AG09319 (cell line): Measurements from ENCODE around the gene PDGFB.

Experiments
- DNase-seq: peaks from one replicate; pipeline ENCODE4 v3.0.0-alpha.2; 2010; ENCODE audit warnings: low read depth; ENCODE audit errors: extremely low read depth
- TF ChIP-seq, protein P1 (sequence below): IDR thresholded peaks from 2 replicates; pipeline ENCODE4 v1.5.1; 2011; ENCODE audit warnings: low read depth, mild to moderate bottlenecking, inconsistent platforms, low read length, moderate library complexity

PDGFB gene

DNA sequence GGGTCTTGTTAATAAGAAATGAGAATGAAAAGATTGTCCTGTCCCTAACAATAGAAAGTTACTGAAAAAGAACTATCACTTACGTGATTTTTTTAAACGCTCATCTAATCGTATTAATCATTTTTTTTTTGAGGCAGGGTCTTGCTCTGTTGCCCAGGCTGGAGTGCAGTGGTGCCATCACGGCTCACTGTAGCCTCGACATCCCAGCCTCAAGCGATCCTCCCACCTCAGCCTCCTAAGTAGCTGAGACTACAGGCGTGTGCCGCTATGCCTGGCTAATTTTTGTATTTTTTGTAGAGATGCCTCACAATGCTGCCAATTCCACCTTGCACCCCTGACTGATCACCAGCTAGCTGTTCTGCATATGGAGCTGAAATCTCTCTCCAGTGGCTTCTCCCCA, 15.7 kb downstream of the PDGFB start:
- DNase-seq, result no peak
- TF ChIP-seq, protein P1, sequence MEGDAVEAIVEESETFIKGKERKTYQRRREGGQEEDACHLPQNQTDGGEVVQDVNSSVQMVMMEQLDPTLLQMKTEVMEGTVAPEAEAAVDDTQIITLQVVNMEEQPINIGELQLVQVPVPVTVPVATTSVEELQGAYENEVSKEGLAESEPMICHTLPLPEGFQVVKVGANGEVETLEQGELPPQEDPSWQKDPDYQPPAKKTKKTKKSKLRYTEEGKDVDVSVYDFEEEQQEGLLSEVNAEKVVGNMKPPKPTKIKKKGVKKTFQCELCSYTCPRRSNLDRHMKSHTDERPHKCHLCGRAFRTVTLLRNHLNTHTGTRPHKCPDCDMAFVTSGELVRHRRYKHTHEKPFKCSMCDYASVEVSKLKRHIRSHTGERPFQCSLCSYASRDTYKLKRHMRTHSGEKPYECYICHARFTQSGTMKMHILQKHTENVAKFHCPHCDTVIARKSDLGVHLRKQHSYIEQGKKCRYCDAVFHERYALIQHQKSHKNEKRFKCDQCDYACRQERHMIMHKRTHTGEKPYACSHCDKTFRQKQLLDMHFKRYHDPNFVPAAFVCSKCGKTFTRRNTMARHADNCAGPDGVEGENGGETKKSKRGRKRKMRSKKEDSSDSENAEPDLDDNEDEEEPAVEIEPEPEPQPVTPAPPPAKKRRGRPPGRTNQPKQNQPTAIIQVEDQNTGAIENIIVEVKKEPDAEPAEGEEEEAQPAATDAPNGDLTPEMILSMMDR, result no peak

DNA sequence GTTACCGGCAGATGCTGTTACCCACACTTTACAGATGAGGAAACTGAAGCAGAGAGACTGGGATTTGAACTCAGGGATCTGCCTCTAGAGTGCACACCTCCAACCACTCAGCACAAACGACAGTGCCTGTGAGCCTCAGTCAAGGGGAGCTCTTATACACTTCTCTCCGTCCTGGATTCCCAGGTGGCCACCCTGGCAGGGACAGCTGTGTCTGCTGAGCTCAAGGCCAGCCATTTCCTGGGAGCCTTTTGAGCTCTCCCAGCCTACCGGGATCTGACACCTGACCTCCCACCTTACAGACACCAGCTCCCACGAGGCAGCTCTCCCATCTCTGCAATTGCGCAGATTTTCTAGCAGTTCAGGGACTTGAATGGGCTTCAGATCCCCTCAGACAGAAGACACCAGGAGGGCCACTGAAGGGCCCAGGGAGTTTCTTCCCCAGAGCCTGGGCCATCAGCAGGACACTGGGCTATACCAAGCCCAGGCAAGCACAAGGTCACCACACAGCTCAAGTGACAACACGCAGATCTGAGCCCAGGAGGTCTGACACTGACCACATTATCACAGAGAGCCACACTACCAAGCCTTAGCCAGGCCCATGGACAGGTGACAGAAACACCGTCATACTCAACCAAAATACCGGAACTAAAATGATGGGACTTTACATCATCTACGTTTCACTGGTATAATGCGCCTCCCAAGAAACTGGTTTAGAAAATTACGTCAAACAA, 17.1 kb downstream of the PDGFB start:
- no peak for DNase-seq
- TF ChIP-seq, protein P1, result no peak

DNA sequence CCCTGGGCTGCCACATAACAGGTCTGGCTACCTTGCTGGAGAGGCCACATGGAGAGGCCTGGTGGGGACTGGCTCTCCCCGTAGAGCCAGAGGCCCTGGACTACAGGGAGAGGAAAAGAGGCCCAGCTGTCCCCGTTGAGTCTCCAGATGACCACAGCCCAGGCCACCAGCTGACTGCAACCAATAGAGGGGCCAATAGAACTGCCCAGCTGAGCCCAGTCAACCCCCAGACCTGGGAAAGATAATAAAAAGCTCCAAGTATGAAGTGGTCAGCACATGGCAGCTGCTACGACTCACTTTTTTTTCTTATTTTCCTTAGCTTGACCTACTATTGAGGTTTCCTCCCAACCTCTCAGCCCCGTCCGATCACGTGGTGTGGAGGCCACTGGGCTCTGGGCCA, 18.4 kb downstream of the PDGFB start:
- DNase-seq, result no peak
- TF ChIP-seq, protein P1, result no peak

DNA sequence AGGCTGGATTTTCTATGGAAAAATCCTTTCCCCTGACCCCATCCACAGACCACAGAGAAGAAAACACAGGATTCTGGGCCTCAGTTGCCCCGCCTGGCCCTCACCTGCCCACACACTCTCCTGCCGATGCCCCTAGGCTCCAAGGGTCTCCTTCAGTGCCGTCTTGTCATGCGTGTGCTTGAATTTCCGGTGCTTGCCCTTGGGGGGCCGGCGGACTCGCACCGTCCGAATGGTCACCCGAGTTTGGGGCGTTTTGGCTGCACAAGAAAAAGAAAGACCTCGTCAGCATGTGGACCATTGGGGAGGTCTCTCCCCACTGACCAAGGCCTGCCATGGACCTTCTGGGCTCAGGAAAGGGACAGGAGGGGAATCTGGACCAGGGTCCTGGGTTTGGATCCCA, 19.2 kb downstream of the PDGFB start:
- no peak for DNase-seq
- TF ChIP-seq, protein P1, result no peak

DNA sequence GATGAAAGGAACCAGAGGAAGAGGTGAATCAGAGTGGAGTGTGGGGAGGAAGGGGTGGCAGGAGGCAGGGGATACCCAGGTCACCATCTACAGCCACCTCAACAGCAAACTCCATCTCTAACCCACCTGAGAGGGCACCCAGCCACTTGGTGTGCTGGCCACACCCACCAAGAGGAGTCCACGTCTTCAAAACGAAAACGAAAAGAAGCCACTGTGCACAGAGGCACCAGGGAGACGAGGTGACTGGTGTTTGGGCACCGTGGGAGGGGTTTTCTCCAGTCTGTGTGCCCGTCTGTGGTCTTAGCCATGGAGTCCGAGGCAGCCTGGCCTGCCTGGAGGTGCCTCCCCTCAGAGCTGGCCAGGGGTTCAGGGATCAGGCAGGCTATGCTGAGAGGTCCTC, 20.2 kb downstream of the PDGFB start:
- TF ChIP-seq, protein P1, result no peak

DNA sequence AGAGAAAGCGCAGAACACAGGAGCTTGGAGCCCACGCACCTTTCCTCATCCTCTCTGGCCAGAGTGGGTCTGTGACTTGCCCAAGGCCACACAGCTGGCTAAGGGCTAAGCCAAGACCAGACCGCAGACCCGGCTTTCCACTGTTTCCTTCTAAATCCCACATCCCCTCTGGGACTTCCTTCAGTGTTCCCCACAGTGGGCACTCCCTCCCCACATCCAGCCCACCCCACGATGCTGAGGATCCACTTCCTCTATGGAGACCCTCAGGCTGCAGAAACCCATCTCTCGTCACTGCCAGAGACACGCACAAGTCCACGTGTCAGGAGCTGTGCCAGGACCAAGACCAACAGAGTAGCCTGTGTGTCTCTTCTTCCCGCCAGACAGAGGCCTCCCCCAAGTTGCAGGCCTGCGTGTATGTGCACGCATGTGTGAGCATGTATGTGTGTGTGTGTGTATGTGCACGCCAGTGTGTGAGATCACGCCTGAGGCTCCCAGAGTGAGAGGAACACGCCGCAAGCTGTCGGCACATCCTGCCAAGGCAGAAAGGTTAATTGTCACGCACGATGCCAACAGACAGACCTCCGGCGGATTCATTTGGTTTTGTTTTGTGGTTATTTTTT, 21.6 kb downstream of the PDGFB start:
- no peak for DNase-seq

More for the DNA sequence above, 20.2 kb downstream of the PDGFB start:
- no peak for DNase-seq

More for the DNA sequence above, 21.6 kb downstream of the PDGFB start:
- TF ChIP-seq, protein P1, result no peak
